GM18873 (cell line): ENCODE data around the gene C9orf57.
"Not testable (repeated sequence)": the region's sequence is repeated elsewhere in the genome, so short reads cannot be mapped to it uniquely, and the experiment has no call there.

Experiments used
- ATAC-seq: cut with Tn5 transposase; IDR thresholded peaks from one replicate; pipeline ENCODE4 v1.9.1; 2021; ENCODE audit warnings: mild to moderate bottlenecking, moderate library complexity, moderate number of reproducible peaks; ENCODE audit not compliant: unreplicated experiment, low FRiP score

C9orf57 gene

DNA sequence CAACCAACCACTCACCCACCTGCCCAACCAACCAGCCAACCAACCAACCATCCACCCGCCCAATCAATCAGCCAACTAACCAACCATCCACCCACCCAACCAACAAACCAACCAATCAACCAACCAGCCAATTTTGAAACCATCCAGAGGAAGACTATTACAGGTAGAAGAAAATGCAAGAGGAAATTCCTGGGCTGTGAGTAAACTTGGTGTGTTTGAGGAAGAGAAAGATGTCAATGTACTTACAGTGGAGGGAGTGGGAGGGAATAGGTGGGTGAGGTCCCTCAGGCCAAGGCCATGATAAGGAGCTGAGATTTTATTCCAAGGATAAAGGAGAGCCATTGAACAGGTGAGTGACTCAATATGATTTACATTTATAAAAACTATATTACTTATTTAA lies 30.4 kb downstream of the C9orf57 start:
- ATAC-seq, result no peak

DNA sequence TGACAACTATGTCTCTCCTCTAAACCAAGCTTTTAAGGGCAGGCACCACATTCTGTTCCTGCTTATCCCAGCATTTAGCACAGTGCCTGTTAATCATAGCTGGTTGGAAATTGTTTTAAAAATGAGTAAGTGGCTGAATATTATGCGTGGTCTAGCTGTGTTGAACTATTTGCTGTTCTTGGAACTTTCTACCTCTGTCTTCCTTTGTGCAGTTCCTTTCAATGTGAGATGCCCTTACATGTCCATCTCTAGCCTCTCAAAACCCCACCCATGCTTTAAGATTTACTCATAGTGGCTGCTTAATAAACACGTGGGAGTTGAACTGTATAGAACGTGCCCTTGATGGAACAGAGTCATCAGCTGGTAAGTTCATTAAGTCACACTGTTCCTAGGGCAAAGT lies 34.5 kb downstream of the C9orf57 start:
- ATAC-seq, result no peak

DNA sequence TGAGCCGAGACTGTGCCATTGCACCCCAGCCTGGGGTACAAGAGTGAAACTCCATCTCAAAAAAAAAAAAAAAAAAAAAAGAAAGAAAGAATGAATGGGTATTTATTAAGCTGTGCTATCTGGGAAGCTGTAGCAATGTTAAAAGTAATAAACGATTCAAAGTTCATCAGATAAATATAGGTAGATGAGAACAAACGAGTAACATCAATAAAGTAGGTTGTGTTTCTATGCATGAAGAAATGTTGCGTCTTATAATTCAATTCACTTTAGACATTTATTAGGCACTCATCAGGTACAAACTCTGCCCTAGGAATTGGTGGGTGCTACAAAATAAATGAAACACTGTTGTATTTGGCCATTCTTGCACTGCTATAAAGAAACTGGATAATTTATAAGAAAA lies 36.8 kb downstream of the C9orf57 start:
- ATAC-seq, result no peak

DNA sequence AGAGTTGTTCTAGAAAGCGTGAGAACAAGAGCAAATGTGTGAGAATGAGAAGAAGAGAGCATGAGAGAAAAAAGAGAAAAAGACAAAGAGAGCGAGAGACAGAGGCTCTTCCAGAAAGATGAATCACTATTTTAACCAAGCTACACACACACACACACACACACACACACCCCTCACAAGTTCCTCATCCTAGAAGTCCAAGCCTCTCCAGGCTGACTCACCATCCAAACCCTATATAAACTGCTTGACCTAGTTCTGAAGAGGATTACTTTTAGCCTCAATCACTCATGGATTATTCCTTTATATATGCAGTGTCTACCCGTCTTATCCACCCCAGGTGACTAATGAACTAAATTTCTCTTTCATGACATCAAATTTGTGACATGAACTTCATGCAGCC lies 37.6 kb downstream of the C9orf57 start:
- ATAC-seq, result no peak

DNA sequence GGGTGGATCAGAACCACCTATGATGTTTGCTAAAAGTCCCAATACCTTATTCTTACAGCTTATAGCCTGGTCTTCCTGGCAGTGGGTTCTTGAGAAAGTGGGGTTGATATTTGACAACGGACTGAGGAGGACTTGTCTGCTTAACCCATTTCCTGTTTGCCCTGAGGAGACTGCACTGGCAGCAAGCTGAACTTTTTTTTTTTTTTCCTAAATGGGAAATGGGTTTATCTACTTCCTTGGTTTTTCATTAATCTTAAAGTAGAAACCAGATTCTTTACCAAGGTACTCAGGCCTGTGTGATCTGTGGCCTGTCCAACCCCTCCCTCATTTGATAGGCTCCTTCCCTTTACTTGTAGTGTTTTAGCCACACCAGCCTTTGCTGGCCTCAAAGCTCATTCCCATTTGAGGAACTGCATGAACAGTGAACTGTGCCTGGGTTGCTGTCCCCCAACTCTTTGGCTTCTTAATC lies 47.1 kb downstream of the C9orf57 start:
- ATAC-seq, result no peak

DNA sequence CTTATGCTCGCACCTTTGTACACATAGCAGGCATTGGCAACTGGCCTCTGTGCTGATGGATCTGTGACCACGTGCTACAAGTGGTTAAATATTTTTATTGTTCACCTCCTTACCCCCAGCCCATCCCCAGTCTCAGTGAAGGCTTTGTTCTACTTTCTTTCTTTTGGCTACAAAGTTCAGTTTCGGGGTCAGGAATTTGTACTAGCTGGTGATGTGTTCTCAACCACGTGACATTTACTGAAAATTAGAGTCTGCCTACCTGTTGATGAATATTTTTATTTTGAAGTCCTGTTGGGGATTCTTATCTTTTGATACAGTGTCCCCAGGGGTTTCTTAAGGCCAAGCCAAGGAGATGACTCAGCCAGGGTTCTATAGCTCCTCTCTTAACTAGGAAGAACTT lies 47.8 kb downstream of the C9orf57 start:
- no peak for ATAC-seq

DNA sequence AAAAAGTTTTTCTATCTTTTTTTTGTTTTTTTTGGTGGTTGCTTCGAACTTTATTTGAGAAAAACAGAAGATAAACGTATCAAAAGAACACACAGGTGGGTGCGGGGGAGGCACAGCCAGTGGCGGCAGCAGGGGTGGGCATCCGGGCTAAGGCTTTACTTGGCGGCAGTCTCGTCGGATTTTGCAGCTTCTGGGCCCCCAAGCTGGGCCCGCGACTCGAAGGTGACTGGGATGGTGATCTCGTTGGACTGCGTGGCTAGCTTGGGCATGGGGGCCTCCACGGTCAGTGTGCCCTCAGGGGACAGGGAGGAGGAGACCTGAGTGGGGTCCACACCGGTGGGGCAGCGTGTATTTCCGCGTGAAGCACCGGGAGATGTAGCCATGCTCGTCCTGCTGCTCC lies 52.7 kb downstream of the C9orf57 start:
- ATAC-seq, result not testable (repeated sequence)

DNA sequence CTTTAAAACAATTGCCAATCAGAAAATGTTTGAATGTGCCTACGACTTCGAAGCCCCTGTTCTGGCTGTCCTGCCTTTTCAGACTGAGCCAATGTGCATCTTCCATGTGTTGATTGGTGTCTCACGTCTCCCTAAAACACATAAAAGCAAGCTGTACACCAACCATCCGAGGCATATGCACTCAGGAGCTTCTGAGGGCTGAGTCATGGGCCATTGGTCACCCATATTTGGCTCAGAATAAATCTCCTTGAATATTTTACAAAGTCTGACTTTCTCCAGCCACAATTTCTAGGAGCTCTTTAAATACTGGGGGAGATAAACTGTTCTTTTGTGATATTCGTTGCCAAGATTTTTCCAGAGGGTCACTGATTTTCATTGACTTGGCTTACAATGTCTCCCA lies 53.9 kb downstream of the C9orf57 start:
- no peak for ATAC-seq

DNA sequence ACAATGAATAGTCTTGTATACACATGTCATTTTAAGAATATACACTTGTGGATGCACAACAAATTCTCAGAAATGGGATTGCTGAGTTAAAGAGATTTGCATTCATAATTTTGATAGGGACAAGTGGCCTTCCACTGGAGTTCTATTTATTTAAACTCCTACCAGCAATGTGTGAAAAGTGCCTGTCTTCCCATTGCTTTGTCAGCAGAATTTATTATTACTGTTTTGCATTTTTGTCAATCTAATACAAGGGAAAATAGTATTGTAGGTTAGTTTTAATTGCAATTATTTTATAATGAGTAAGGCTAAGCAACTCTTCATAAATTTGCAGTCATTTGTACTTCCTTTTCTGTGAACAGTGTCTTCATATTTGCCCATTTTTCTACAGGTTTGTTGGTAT lies 55.0 kb downstream of the C9orf57 start:
- no peak for ATAC-seq
